Astrocyte (in vitro differentiated cells and primary cell): Measurements from ENCODE around the gene TENM3.

Experiments used
- CTCF ChIP-seq: IDR thresholded peaks from 2 replicates; pipeline ENCODE4 v1.5.1; 2011; ENCODE audit warnings: low read depth, mild to moderate bottlenecking, inconsistent platforms, low read length, moderate library complexity; ENCODE audit not compliant: insufficient read depth
- EZH2 ChIP-seq: IDR thresholded peaks from 2 replicates; pipeline ENCODE4 v1.6.1; 2012; ENCODE audit warnings: mild to moderate bottlenecking, low read length, inconsistent platforms; ENCODE audit not compliant: insufficient read depth

- TF ChIP-seq CTCF = no peak
- no peak for TF ChIP-seq EZH2
These were observed 245.7 kb downstream of the TENM3 start for GRCh38 chr4:182488896-182489295.
